ENCODE data around the gene SH3GL1.

Gene SH3GL1

DNA sequence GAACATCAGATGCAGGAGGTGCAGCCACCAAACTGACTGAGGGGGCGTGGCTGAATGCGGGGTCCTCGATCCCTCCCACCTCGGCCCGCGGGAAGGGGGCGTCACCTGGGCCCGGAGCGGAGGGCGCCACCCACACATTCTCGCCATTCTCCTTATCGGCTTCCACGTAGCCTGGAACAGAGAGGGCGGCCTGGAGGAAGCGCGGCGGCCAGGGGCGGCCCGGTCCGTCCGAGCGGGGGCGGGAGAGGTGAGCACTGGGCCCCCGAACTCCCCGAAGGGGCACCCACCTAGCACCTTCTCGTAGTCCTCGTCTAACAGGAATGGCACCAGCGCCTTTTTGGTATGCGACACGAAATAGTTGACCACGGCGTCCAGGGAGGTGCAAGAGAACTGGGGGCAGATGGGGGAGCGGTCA is 73.5 kb downstream of the SH3GL1 start:
- Histone ChIP-seq H3K4me1 (ENCODE audit: insufficient read depth, low read length, severe bottlenecking) (no peaks in the 10 kb centered on the region), H3K9ac (ENCODE audit: low read length) (no peak overlapping the region), H3K9me2 (ENCODE audit: low read depth, low read length) (no peaks in the 10 kb centered on the region), H3K27ac (ENCODE audit: low read depth, low read length, poor library complexity, severe bottlenecking) (no peak overlapping the region), H3K27me3 (ENCODE audit: insufficient read depth, low read length) (no peaks in the 10 kb centered on the region), H3K9me3 (ENCODE audit: low read length) (no peaks in the 10 kb centered on the region), H3K79me2 (ENCODE audit: insufficient read depth, low read length) (no peaks in the 10 kb centered on the region), H3K36me3 (ENCODE audit: insufficient read depth, low read length) (no peaks in the 10 kb centered on the region), H3F3A (ENCODE audit: insufficient read depth, low read length) (no peaks in the 10 kb centered on the region), H3K4me3 (ENCODE audit: low read depth, low read length, poor library complexity, severe bottlenecking) (no peak overlapping the region), H2AFZ (ENCODE audit: low read length) (no peak overlapping the region), H4K20me1 (ENCODE audit: insufficient read depth, low read length) (no peaks in the 10 kb centered on the region), H3K4me2 (ENCODE audit: low read length) (no peak overlapping the region)
- TF ChIP-seq EZH2 (IDR thresholded peaks at IDR 0.05; ENCODE audit: borderline replicate concordance, low read length) = no peak
- TF ChIP-seq, protein P1, sequence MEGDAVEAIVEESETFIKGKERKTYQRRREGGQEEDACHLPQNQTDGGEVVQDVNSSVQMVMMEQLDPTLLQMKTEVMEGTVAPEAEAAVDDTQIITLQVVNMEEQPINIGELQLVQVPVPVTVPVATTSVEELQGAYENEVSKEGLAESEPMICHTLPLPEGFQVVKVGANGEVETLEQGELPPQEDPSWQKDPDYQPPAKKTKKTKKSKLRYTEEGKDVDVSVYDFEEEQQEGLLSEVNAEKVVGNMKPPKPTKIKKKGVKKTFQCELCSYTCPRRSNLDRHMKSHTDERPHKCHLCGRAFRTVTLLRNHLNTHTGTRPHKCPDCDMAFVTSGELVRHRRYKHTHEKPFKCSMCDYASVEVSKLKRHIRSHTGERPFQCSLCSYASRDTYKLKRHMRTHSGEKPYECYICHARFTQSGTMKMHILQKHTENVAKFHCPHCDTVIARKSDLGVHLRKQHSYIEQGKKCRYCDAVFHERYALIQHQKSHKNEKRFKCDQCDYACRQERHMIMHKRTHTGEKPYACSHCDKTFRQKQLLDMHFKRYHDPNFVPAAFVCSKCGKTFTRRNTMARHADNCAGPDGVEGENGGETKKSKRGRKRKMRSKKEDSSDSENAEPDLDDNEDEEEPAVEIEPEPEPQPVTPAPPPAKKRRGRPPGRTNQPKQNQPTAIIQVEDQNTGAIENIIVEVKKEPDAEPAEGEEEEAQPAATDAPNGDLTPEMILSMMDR (IDR thresholded peaks at IDR 0.05; ENCODE audit: low read length) = no peak

DNA sequence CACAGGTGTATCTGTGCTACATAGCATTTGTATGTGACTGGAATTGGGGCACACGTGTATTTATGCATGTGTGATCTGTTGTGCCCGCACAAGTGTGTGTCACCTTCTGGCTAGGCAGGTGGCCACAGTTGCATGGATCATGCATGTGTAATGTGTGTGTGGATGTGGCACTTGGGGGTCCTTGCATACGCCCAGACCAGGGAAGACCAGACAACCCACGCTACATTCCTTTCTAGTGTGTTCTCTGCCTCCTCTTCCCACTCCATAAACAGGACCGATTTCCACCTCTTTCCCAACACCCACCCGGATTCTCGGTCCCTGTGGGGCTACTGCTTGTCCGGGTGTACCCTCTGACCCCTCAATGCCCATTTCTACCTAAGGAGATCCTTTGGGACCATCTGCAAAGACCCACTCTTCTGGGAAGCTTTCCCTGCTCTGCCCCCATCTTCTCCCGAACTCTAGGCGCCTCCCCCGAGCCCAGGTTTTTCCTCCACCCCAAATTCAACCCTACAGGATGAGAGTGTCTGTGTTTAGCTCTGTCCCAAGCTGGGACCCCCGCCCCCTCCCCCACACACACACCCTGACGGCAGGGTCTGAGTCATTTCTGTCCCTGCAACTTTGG is 74.0 kb downstream of the SH3GL1 start:
- Histone ChIP-seq H4K20me1 (ENCODE audit: insufficient read depth, low read length) (no peaks in the 10 kb centered on the region), H3K9me3 (ENCODE audit: low read length) (no peaks in the 10 kb centered on the region), H3K4me1 (ENCODE audit: insufficient read depth, low read length, severe bottlenecking) (no peaks in the 10 kb centered on the region), H3K4me3 (ENCODE audit: low read depth, low read length, poor library complexity, severe bottlenecking) (no peak overlapping the region), H3K9ac (ENCODE audit: low read length) (no peak overlapping the region), H3K79me2 (ENCODE audit: insufficient read depth, low read length) (no peaks in the 10 kb centered on the region), H3K27me3 (ENCODE audit: insufficient read depth, low read length) (no peaks in the 10 kb centered on the region), H3K27ac (ENCODE audit: low read depth, low read length, poor library complexity, severe bottlenecking) (no peak overlapping the region), H3K4me2 (ENCODE audit: low read length) (no peak overlapping the region), H2AFZ (ENCODE audit: low read length) (no peak overlapping the region), H3K9me2 (ENCODE audit: low read depth, low read length) (no peaks in the 10 kb centered on the region), H3K36me3 (ENCODE audit: insufficient read depth, low read length) (no peaks in the 10 kb centered on the region), H3F3A (ENCODE audit: insufficient read depth, low read length) (no peaks in the 10 kb centered on the region)
- TF ChIP-seq EZH2 (IDR thresholded peaks at IDR 0.05; ENCODE audit: borderline replicate concordance, low read length) = no peak
- TF ChIP-seq, protein P1 (IDR thresholded peaks at IDR 0.05; ENCODE audit: low read length) = no peak

DNA sequence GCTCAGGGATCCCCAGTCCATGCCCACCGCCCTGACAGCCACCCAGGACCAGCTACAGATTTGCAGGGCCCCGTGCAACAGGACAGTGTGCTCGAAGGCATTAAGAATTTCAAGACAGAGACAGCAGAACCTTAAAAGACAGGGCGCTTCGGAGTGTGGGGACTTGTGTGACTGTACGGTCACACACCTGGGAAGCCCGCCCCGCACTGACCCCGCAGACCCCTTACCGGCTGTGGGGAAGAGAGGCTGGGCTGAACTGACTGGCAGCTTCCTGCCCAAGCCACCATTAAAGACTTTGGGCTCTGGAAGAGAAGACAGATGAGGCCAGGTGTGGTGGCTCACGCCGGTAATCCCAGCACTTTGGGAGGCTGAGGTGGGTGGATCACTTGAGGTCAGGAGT is 76.1 kb downstream of the SH3GL1 start:
- H3K9me2 ChIP-seq (ENCODE audit: low read depth, low read length) = no peaks in the 10 kb centered on the region
- no peak overlapping the region for H3K4me2 ChIP-seq (ENCODE audit: low read length)
- no peak overlapping the region for H3K27ac ChIP-seq (ENCODE audit: low read depth, low read length, poor library complexity, severe bottlenecking)
- H2AFZ ChIP-seq (ENCODE audit: low read length) = no peak overlapping the region
- H3K79me2 ChIP-seq (ENCODE audit: insufficient read depth, low read length) = no peaks in the 10 kb centered on the region
- H3K4me3 ChIP-seq (ENCODE audit: low read depth, low read length, poor library complexity, severe bottlenecking) = no peak overlapping the region
- no peaks in the 10 kb centered on the region for H3K27me3 ChIP-seq (ENCODE audit: insufficient read depth, low read length)
- no peaks in the 10 kb centered on the region; the same call in 1 of the 2 replicates for H3K9me3 ChIP-seq (ENCODE audit: low read length)
- H3F3A ChIP-seq (ENCODE audit: insufficient read depth, low read length) = no peaks in the 10 kb centered on the region
- no peak overlapping the region for H3K9ac ChIP-seq (ENCODE audit: low read length)
- TF ChIP-seq, protein P1 (IDR thresholded peaks at IDR 0.05; ENCODE audit: low read length) = no peak
- TF ChIP-seq EZH2 (IDR thresholded peaks at IDR 0.05; ENCODE audit: borderline replicate concordance, low read length) = no peak
- H3K4me1 ChIP-seq (ENCODE audit: insufficient read depth, low read length, severe bottlenecking) = no peaks in the 10 kb centered on the region
- H4K20me1 ChIP-seq (ENCODE audit: insufficient read depth, low read length) = no peaks in the 10 kb centered on the region
- no peaks in the 10 kb centered on the region for H3K36me3 ChIP-seq (ENCODE audit: insufficient read depth, low read length)
